ENCODE measurements around the gene FKBP6.
"Not testable (repeated sequence)": the region's sequence is repeated elsewhere in the genome, so short reads cannot be mapped to it uniquely, and the experiment has no call there.

Gene FKBP6

GRCh38 chr7:73327922-73328321, at the start of gene FKBP6, which contains the start of gene TRIM50:
FKBP6 (plus strand) TSS chr7:73328161; CDS start chr7:73328429, 268 bp downstream.
TRIM50 (minus strand) TSS chr7:73328082; CDS start chr7:73324787, 3,295 bp downstream.
- not testable (repeated sequence) for DNase-seq

- DNase-seq, result not testable (repeated sequence)
These were observed 30.7 kb upstream of the FKBP6 start for GRCh38 chr7:73297235-73297634.

- DNase-seq, result not testable (repeated sequence)
These were observed 30.3 kb upstream of the FKBP6 start for GRCh38 chr7:73297706-73298105.

GRCh38 chr7:73299812-73300211, 28.1 kb upstream of the FKBP6 start:
- DNase-seq, result not testable (repeated sequence)

- DNase-seq, result not testable (repeated sequence)
These were observed 26.9 kb upstream of the FKBP6 start for GRCh38 chr7:73301108-73301507.

GRCh38 chr7:73302846-73303245, 25.1 kb upstream of the FKBP6 start:
- not testable (repeated sequence) for DNase-seq

- no peak for DNase-seq
These were observed 24.4 kb upstream of the FKBP6 start for GRCh38 chr7:73303546-73303945.

GRCh38 chr7:73304071-73304470, 23.9 kb upstream of the FKBP6 start:
- DNase-seq, result no peak

- not testable (repeated sequence) for DNase-seq
These were observed 23.2 kb upstream of the FKBP6 start for GRCh38 chr7:73304612-73305387.

GRCh38 chr7:73307436-73307835, 20.5 kb upstream of the FKBP6 start:
- DNase-seq, result no peak

- DNase-seq, result no peak
These were observed 19.8 kb upstream of the FKBP6 start for GRCh38 chr7:73308074-73308664.

GRCh38 chr7:73308665-73309214, 19.2 kb upstream of the FKBP6 start, which contains the start of gene NSUN5:
NSUN5 (minus strand) TSS chr7:73308826; CDS start chr7:73308790, 36 bp downstream.
- DNase-seq, result peak; percentile 83

- not testable (repeated sequence) for DNase-seq
These were observed 16.5 kb upstream of the FKBP6 start for GRCh38 chr7:73311421-73311820.

- no peak for DNase-seq
These were observed 15.0 kb upstream of the FKBP6 start for GRCh38 chr7:73312831-73313520.

- DNase-seq, result no peak
These were observed 14.4 kb upstream of the FKBP6 start for GRCh38 chr7:73313521-73313906.

GRCh38 chr7:73314271-73314670, 13.7 kb upstream of the FKBP6 start:
- no peak for DNase-seq

GRCh38 chr7:73316521-73316920, 11.4 kb upstream of the FKBP6 start:
- no peak for DNase-seq

GRCh38 chr7:73318656-73319204, 9.2 kb upstream of the FKBP6 start:
- not testable (repeated sequence) for DNase-seq

- DNase-seq, result not testable (repeated sequence)
These were observed 8.4 kb upstream of the FKBP6 start for GRCh38 chr7:73319541-73319940.

- not testable (repeated sequence) for DNase-seq
These were observed 8.0 kb upstream of the FKBP6 start for GRCh38 chr7:73320009-73320408.

- DNase-seq, result not testable (repeated sequence)
These were observed 4.4 kb upstream of the FKBP6 start for GRCh38 chr7:73323434-73324080.
